ENCODE results near the gene TRIM10. TPM values are rescaled to one million over a fixed set of nuclear protein-coding genes. Genes with fewer than 3 reads are reported as not detected.
"Not testable (repeated sequence)": the region's sequence is repeated elsewhere in the genome, so short reads cannot be mapped to it uniquely, and the experiment has no call there.

The TRIM10 gene
- total RNA-seq, 1 donor from 2014 or later: not detected

DNA sequence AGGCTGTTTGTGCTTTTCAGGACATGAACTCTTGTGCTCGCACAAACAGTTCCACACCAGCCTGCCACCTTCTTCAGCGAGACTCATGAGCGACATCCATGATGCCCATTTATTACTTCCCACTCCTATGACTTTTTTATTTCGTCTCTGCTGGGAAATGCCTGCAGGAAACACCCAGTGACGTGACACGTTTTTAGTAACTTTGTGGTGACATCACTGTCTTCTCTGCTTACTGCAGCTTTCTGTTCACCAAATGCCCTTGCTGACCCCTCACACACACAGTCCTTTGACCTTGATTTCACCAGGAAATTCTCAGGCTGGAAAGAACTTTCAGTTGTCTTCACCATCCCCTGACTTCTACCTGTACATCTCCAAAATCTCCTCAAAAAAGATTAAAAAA, 16.2 kb downstream of the TRIM10 start:
- Mint-ChIP-seq H3K36me3 (ENCODE audit: low read depth) (no peaks in the 10 kb centered on the region), H3K4me1 (ENCODE audit: low read depth) (peaks cover 5% of the 10 kb centered on the region), H3K27ac (no peak overlapping the region), H3K4me3 (ENCODE audit: low read depth) (no peak overlapping the region), H3K27me3 (ENCODE audit: low read depth) (peaks cover 43% of the 10 kb centered on the region), H3K9me3 (no peaks in the 10 kb centered on the region)
- intact Hi-C loops (cut with micrococcal nuclease): no loop called here
- no peak for DNase-seq (ENCODE audit: low spot score)

GRCh38 chr6:30143780-30144179, 17.2 kb downstream of the TRIM10 start:
- intact Hi-C loops (cut with micrococcal nuclease): no loop called here
- Mint-ChIP-seq H3K27ac (no peak overlapping the region), H3K9me3 (no peaks in the 10 kb centered on the region), H3K4me3 (ENCODE audit: low read depth) (no peak overlapping the region), H3K36me3 (ENCODE audit: low read depth) (no peaks in the 10 kb centered on the region), H3K4me1 (ENCODE audit: low read depth) (peaks cover 7% of the 10 kb centered on the region), H3K27me3 (ENCODE audit: low read depth) (peaks cover 46% of the 10 kb centered on the region)
- DNase-seq (ENCODE audit: low spot score): no peak

- no peak overlapping the region for H3K27ac Mint-ChIP-seq
- intact Hi-C loops (cut with micrococcal nuclease): no loop called here
Measured at GRCh38 chr6:30142665-30143064, 18.3 kb downstream of the TRIM10 start.

GRCh38 chr6:30140240-30140639, 20.8 kb downstream of the TRIM10 start:
- H3K27ac Mint-ChIP-seq; intact Hi-C loops (cut with micrococcal nuclease); H3K36me3 Mint-ChIP-seq (ENCODE audit: low read depth); H3K9me3 Mint-ChIP-seq; DNase-seq (ENCODE audit: low spot score); H3K4me3 Mint-ChIP-seq (ENCODE audit: low read depth): not testable (repeated sequence)
- peaks cover 67% of the 10 kb centered on the region for H3K27me3 Mint-ChIP-seq (ENCODE audit: low read depth)
- H3K4me1 Mint-ChIP-seq (ENCODE audit: low read depth): peaks cover 13% of the 10 kb centered on the region

More at GRCh38 chr6:30142665-30143064, 18.3 kb downstream of the TRIM10 start:
- Mint-ChIP-seq H3K4me3 (ENCODE audit: low read depth) (no peak overlapping the region), H3K27me3 (ENCODE audit: low read depth) (peaks cover 56% of the 10 kb centered on the region), H3K36me3 (ENCODE audit: low read depth) (no peaks in the 10 kb centered on the region), H3K4me1 (ENCODE audit: low read depth) (peaks cover 7% of the 10 kb centered on the region), H3K9me3 (no peaks in the 10 kb centered on the region)
- DNase-seq (ENCODE audit: low spot score): no peak

DNA sequence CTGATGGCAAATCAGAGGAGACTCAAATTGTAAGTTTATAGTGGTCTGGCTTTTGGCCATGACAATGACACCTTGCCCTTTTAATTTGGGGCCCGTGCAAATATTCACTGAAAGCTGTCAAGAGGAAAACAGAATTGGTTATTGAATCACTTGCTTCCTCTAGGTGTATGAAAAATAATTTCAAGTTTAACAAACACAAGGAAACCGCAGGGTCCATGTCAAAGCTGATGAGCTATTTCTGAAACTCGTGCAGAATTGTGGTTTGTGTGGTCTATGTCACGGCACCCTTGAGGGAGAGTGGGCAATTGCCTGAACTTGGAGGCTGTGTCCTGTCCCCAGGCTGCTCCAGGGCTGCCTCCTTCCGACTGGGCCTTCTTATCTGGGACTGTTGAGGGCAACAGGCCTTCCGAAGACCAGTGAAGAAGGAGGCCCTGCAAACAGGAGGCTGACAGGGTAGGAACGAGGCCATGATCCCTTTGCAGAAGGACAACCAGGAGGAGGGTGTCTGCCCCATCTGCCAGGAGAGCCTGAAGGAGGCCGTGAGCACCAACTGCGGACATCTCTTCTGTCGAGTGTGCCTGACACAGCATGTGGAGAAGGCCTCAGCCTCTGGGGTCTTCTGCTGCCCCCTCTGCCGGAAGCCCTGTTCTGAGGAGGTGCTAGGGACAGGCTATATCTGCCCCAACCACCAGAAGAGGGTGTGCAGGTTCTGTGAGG, 24.3 kb downstream of the TRIM10 start:
- DNase-seq (ENCODE audit: low spot score): no peak
- no peaks in the 10 kb centered on the region for H3K9me3 Mint-ChIP-seq
- intact Hi-C loops (cut with micrococcal nuclease): no loop called here
- H3K36me3 Mint-ChIP-seq (ENCODE audit: low read depth): no peaks in the 10 kb centered on the region
- H3K4me1 Mint-ChIP-seq (ENCODE audit: low read depth): peaks cover 13% of the 10 kb centered on the region
- H3K27me3 Mint-ChIP-seq (ENCODE audit: low read depth): peaks cover 57% of the 10 kb centered on the region
- no peak overlapping the region for H3K27ac Mint-ChIP-seq
- no peak overlapping the region for H3K4me3 Mint-ChIP-seq (ENCODE audit: low read depth)

DNA sequence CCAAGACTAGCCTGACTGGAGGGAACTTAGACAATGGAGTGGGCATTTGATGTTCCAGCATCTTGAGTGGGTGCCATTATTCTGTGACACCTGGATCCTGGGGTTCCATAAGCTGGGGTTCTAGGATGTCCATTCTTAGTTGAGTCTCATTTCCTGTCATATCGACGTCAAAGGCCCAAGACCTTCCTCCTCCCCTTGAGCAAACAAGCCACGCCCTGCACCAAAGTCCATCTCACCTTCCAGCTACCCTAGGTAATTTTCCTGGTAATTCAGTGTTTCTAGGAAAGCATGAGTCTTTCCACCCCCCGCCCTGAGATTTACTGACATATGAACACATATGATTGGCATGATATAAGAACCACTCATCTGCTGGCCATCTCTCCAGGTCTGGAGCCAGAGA, 25.3 kb downstream of the TRIM10 start, which contains the start of gene TRIM40:
TRIM40 (plus strand) TSS at position 384 of the 400 bp plus-strand sequence. CDS start 897 bp downstream, outside the sequence.
- no peaks in the 10 kb centered on the region for H3K36me3 Mint-ChIP-seq (ENCODE audit: low read depth)
- H3K27me3 Mint-ChIP-seq (ENCODE audit: low read depth): peaks cover 56% of the 10 kb centered on the region
- no peak for DNase-seq (ENCODE audit: low spot score)
- no peaks in the 10 kb centered on the region for H3K9me3 Mint-ChIP-seq
- no peak within 1 kb of the TSS for H3K4me3 Mint-ChIP-seq (ENCODE audit: low read depth)
- peaks cover 17% of the 10 kb centered on the region for H3K4me1 Mint-ChIP-seq (ENCODE audit: low read depth)
- H3K27ac Mint-ChIP-seq: no peak within 1 kb of the TSS
- intact Hi-C loops (cut with micrococcal nuclease): no loop called here

- no peak for DNase-seq (ENCODE audit: low spot score)
- intact Hi-C loops (cut with micrococcal nuclease): no loop called here
- Mint-ChIP-seq H3K27ac (no peak overlapping the region), H3K9me3 (no peaks in the 10 kb centered on the region), H3K36me3 (ENCODE audit: low read depth) (no peaks in the 10 kb centered on the region), H3K4me1 (ENCODE audit: low read depth) (peaks cover 16% of the 10 kb centered on the region), H3K4me3 (ENCODE audit: low read depth) (no peak overlapping the region), H3K27me3 (ENCODE audit: low read depth) (peaks cover 57% of the 10 kb centered on the region)
Measured at GRCh38 chr6:30135147-30135546, 25.9 kb downstream of the TRIM10 start.

- no peak for DNase-seq (ENCODE audit: low spot score)
- no peaks in the 10 kb centered on the region for H3K36me3 Mint-ChIP-seq (ENCODE audit: low read depth)
- intact Hi-C loops (cut with micrococcal nuclease): loop anchor here (1.0 to 2.0 kb wide), 2 partner anchors 29 to 39 kb away; no protein-coding TSS in a partner anchor
- peaks cover 63% of the 10 kb centered on the region for H3K27me3 Mint-ChIP-seq (ENCODE audit: low read depth)
- no peak overlapping the region for H3K4me3 Mint-ChIP-seq (ENCODE audit: low read depth)
- H3K27ac Mint-ChIP-seq: no peak overlapping the region
- H3K4me1 Mint-ChIP-seq (ENCODE audit: low read depth): peaks cover 21% of the 10 kb centered on the region
- no peaks in the 10 kb centered on the region for H3K9me3 Mint-ChIP-seq
Measured at GRCh38 chr6:30131947-30132497, 29.0 kb downstream of the TRIM10 start.

DNA sequence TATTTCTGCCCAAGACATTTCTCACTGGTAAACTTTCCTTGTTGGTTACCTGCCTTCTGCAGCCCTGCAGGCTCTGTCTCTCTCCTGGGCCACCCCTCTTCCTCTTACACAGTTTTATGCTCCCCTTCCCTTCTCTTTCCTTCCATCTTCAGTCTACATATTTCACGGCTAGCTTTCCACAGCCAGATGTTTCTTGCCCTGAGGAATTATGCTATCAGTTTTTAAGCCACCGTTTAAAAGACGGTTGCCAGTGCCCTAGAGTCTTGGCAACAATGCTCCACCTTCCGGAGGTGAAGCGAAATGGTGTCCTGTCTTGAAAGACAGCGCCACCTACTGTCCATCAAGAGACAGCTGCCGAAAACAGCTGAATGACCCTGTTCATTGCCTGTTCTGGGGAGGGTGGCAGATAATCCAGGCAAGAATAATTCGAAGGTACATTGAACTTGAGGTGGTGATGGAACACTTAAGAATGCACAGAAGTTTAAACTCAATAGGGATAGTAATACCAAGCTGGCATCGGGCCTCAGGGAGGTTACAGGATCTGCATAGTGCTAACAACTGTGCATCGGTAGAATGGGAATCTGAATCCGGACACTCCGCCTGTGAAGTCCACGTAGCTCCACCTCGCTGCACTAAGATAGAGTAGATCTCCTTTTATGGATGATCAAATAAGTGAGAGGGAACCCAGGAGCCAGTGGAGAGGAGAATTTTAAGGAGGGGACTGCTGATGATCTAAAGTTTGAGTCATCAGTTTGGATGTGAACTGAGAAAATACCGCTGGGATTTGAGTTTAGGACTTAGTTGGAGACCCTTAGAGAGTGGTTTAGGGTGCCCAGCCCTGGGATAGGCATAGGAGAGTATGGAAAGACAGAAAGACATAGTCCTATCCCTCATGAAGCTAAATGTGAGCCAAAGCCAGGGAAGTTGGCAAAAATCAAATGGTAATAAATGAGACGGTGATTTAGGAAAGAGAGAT, 29.8 kb downstream of the TRIM10 start:
- H3K27ac Mint-ChIP-seq: no peak overlapping the region
- intact Hi-C loops (cut with micrococcal nuclease): loop anchor here (1.0 to 2.0 kb wide), 2 partner anchors 28 to 40 kb away; no protein-coding TSS in a partner anchor
- no peak overlapping the region for H3K4me3 Mint-ChIP-seq (ENCODE audit: low read depth)
- peaks cover 18% of the 10 kb centered on the region for H3K4me1 Mint-ChIP-seq (ENCODE audit: low read depth)
- H3K9me3 Mint-ChIP-seq: no peaks in the 10 kb centered on the region
- DNase-seq (ENCODE audit: low spot score): peak; percentile 56
- H3K27me3 Mint-ChIP-seq (ENCODE audit: low read depth): peaks cover 69% of the 10 kb centered on the region
- no peaks in the 10 kb centered on the region for H3K36me3 Mint-ChIP-seq (ENCODE audit: low read depth)

DNA sequence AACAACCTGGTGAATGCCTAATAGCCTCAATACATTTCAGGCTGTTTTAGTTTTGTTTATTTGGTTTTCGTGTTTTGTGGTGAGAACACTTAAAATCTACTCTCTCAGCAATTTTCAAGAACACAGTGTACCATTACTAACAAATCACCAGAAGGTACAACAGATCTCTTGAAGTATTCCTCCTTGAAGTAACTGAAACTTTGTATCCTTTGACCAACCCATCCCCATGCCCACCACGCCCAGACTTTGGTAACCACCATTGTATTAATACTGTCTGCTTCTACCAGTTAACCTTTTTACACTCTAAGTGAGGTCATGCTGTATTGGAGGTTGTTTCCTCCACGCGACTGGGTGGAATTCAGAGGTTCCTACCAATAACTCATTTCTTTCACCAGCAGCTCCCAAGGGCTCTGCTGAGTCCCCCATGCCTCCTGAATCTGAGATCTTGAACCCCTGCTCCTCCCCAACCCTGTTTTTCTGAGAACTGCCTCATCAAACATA, 30.8 kb downstream of the TRIM10 start:
- no peak for DNase-seq (ENCODE audit: low spot score)
- H3K4me3 Mint-ChIP-seq (ENCODE audit: low read depth): no peak overlapping the region
- peaks cover 13% of the 10 kb centered on the region for H3K4me1 Mint-ChIP-seq (ENCODE audit: low read depth)
- intact Hi-C loops (cut with micrococcal nuclease): loop anchor here (2.0 kb wide), 1 partner anchor 41 kb away; no protein-coding TSS in a partner anchor
- H3K27ac Mint-ChIP-seq: no peak overlapping the region
- peaks cover 62% of the 10 kb centered on the region for H3K27me3 Mint-ChIP-seq (ENCODE audit: low read depth)
- no peaks in the 10 kb centered on the region for H3K9me3 Mint-ChIP-seq
- no peaks in the 10 kb centered on the region for H3K36me3 Mint-ChIP-seq (ENCODE audit: low read depth)

GRCh38 chr6:30129265-30130178, 31.5 kb downstream of the TRIM10 start:
- H3K4me3 Mint-ChIP-seq (ENCODE audit: low read depth): no peak overlapping the region
- intact Hi-C loops (cut with micrococcal nuclease): loop anchor here (2.0 kb wide), 1 partner anchor 41 kb away; no protein-coding TSS in a partner anchor
- H3K9me3 Mint-ChIP-seq: no peaks in the 10 kb centered on the region
- no peaks in the 10 kb centered on the region for H3K36me3 Mint-ChIP-seq (ENCODE audit: low read depth)
- peaks cover 64% of the 10 kb centered on the region for H3K27me3 Mint-ChIP-seq (ENCODE audit: low read depth)
- no peak for DNase-seq (ENCODE audit: low spot score)
- H3K27ac Mint-ChIP-seq: no peak overlapping the region
- H3K4me1 Mint-ChIP-seq (ENCODE audit: low read depth): peaks cover 13% of the 10 kb centered on the region

All from activated T-helper 2 cell treated with anti-CD3 and anti-CD28 coated beads, Interferon-gamma antibody, Interleukin-2, Interleukin-4, amounts not matched to agents 10 μg/mL and 5 μg/mL and 100 μg/mL, durations not matched to agents 14 hours and 24 hours and 36 hours (primary cell).